Measurements from ENCODE around the gene PDCD10.
A peak's percentile ranks its signal among the peaks of the same experiment; 100 is the strongest.

The PDCD10 gene

DNA sequence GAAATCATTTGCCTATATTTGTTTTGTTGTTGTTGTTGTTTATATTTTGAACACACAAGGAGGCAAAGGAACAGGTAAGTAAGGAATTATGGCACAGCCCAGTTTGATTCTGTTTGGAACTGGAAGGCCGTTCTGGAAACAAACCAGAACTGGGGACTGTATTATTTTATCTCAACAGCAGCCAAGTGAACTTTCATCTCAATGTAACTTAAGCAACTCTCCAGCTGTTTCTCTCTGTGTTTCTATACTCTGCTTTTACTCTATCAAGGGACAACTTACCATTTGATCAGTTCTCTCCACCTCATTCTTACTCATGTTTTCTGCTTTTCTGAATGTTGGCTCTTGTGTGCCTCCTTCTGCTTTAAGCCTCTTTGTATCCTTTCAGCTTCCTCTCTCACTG, 65.0 kb downstream of the PDCD10 start:
- ATAC-seq (no peak), DNase-seq (no peak)
- Mint-ChIP-seq H3K27ac (no peak overlapping the region), H3K9me3 (peaks cover 4 to 8% of the 10 kb centered on the region in 2 donors), H3K4me3 (no peak overlapping the region), H3K27me3 (no peaks in the 10 kb centered on the region), H3K4me1 (no peaks in the 10 kb centered on the region)

DNA sequence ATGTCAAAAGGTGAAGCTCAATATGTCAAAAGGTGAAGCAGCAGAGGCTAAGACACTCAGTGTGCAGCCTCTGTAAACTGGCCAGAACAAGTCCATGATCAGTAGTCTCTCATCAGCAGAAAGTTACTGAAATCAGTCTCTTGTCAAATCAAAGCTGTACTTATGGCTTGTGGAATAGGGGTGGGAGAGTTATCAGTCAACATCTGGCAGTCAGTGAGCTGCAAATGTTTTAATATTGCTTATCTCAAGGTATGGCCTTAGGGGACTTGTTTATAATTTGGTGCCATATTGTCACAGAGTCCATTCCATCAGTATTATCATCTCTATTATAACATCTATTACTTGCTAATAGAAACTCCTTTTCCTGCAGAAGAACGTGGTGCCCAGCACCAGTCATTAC, 66.0 kb downstream of the PDCD10 start:
- Mint-ChIP-seq H3K4me1 (no peaks in the 10 kb centered on the region), H3K27me3 (no peaks in the 10 kb centered on the region), H3K9me3 (peaks cover 0 to 8% of the 10 kb centered on the region in 2 donors), H3K4me3 (no peak overlapping the region), H3K27ac (no peak overlapping the region)
- DNase-seq (no peak), ATAC-seq (no peak)

DNA sequence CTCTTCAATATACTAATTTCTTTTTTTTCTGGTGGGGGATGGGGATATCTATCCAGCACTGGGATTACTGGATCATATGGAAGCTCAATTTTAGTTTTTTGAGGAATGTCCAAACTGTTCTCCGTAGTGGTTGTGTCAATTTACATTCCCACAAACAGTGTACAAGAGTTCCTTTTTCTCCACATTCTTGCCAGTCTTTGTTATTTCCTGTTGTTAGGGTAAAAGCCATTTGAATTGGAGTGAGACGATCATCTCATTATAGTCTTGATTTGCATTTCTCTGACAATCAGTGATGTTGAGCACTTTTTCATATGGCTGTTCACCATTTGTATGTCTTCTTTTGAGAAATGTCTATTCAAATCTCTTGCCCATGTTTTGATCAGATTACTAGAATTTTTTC, 68.1 kb downstream of the PDCD10 start:
- Mint-ChIP-seq H3K9me3 (peaks cover 0 to 8% of the 10 kb centered on the region in 2 donors), H3K4me3 (no peak overlapping the region), H3K4me1 (no peaks in the 10 kb centered on the region), H3K27ac (no peak overlapping the region), H3K27me3 (no peaks in the 10 kb centered on the region)
- ATAC-seq: no peak
- DNase-seq: no peak

DNA sequence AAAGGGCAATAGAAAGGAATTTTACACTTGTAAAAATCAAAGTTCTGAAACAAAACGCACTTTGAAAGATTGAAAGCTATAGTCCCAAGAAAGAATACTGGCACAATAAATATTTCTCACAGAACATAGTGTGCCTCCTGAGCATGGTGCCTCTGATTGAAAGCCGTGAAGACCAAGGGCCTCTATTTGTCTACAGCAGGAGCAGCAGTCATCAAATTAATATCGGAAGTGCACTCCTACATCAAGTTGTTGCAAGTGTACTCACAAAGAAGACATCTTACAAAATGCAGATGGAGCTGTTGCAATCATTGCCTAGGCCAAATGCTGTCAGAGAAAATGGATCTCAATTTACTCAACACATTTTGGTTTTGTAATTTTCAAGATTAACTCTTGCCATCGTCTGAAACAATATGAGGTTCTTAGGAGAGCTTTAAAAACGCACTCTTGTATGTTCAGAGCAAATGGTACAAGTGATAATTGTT, 71.7 kb downstream of the PDCD10 start:
- H3K4me1 Mint-ChIP-seq: no peaks in the 10 kb centered on the region
- peaks cover 0 to 8% of the 10 kb centered on the region in 2 donors for H3K9me3 Mint-ChIP-seq
- DNase-seq: no peak
- H3K27me3 Mint-ChIP-seq: peaks cover 3% of the 10 kb centered on the region
- H3K4me3 Mint-ChIP-seq: no peak overlapping the region
- no peak for ATAC-seq
- H3K27ac Mint-ChIP-seq: no peak overlapping the region

DNA sequence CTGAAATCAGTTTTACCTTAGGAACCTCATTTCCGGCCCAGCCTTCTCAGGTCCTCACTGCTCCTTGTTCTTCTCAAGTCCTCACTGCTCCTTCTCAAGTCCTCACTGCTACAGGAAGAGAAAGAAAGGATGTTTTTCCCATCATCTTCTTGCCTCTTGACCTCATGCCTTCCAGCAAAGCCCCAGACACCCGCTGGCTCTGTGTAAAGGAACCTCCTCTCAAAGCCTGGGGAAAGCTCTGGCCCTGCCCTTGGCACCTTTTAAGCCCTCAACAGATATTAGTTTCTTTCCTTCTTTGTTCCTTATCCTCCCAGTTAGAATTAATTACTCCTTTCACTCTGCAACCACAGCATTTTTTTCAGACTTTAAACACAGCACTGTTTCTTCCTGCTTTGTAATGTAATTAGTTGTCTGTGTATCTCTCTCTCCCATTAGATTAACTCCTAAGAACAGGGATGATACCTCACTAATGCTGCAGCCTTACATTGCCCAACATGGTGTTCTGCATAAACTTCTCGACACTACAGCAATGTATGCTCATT, 76.9 kb downstream of the PDCD10 start:
- DNase-seq: no peak

DNA sequence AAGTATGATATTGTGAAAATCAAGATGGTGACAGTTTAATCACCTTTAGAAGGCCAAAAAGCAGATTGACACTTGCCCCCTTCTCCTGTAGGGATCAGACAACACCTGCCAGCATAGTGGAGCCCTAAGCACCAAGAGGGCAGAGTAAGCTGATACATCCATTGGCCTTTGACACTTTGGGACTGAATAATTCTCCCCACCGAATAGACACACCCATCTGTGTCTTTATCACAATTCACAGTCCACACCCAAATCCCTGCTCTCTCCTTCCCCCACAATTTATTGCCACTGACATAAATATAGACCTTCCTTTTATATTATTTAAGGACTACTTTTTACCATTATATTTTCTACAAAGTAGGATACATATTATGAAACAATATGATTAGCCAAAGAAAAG, 77.9 kb downstream of the PDCD10 start:
- Mint-ChIP-seq H3K4me1 (peaks cover 5% of the 10 kb centered on the region), H3K4me3 (no peak overlapping the region), H3K27ac (no peak overlapping the region), H3K9me3 (no peaks in the 10 kb centered on the region), H3K27me3 (peaks cover 10% of the 10 kb centered on the region)
- ATAC-seq: no peak
- DNase-seq: no peak

More for the DNA sequence above, 76.9 kb downstream of the PDCD10 start:
- Mint-ChIP-seq H3K4me3 (no peak overlapping the region), H3K9me3 (no peaks in the 10 kb centered on the region), H3K27ac (peak overlapping the region in 1 of 2 donors; percentile 12), H3K27me3 (peaks cover 10% of the 10 kb centered on the region), H3K4me1 (peaks cover 5% of the 10 kb centered on the region)
- no peak for ATAC-seq

DNA sequence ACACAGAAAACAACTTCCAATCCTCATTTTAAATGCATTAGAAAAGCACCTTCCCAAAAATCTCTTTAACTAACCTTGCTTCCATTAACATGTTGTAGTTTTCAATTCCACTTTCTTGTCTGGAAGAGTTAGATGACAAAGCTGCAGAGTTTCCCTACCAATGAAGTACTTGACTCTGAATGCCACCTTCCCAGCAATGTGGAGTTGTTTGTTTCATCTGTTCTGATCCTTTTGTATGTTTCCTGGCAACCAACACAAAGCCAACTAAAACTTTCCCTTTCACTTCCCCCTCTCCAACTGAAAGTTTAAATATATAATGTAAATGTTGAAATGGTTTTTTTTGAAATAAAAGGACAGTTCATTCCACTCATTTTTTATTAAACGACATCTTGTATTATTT, 80.9 kb downstream of the PDCD10 start, which contains the start of gene WDR49:
Gene WDR49 (minus strand): TSS at position 183 of the 400 bp plus-strand sequence. CDS start 517 bp downstream, outside the sequence.
- no peaks in the 10 kb centered on the region for H3K9me3 Mint-ChIP-seq
- ATAC-seq (no peak), DNase-seq (no peak)
- peaks cover 10% of the 10 kb centered on the region for H3K27me3 Mint-ChIP-seq
- peaks cover 14% of the 10 kb centered on the region for H3K4me1 Mint-ChIP-seq
- no peak within 1 kb of the TSS for H3K4me3 Mint-ChIP-seq
- H3K27ac Mint-ChIP-seq: peak within 1 kb of the TSS; percentile 61 to 70

DNA sequence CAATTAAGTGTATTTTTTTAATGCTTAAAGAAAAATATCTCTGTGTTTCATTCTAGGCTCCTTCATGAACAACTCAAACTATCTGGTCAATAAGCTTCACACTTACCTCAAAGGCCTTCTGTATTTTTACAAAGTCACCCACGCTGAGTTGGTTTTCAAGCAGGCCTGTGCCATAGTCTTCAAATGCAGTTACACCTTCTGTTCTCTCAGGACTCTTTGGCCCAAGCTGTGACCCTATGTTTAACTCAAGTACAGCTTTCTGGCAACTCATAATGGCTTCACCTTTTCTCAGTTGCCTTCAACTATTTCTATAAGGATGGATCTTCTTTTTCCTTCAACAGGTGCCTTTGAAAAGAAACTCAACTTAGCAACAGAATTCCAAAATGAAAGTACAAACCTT, 81.5 kb downstream of the PDCD10 start:
- no peak for DNase-seq
- Mint-ChIP-seq H3K27ac (no peak overlapping the region), H3K4me1 (peaks cover 14% of the 10 kb centered on the region), H3K9me3 (no peaks in the 10 kb centered on the region), H3K27me3 (peaks cover 9% of the 10 kb centered on the region), H3K4me3 (no peak overlapping the region)
- ATAC-seq: no peak

DNA sequence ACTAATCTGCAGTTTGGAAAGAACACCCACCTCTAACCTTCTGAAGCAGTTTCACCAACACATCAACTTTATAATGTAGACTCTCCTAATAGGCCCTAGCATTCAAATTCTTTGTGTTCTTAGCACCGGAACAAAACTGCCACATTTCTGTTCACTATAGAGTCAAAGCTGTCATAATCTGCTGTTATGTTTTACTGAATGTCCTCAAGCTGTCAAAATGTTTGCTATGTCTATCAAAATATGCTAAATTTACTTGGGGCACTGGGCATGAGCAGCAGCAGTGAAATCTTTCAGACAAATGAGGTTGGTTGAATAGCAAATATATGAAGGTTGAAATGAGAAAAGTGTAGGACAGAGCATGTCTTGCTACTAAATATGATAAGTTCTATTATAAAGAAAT, 82.9 kb downstream of the PDCD10 start:
- peaks cover 14% of the 10 kb centered on the region for H3K4me1 Mint-ChIP-seq
- H3K4me3 Mint-ChIP-seq: no peak overlapping the region
- no peaks in the 10 kb centered on the region for H3K27me3 Mint-ChIP-seq
- no peaks in the 10 kb centered on the region for H3K9me3 Mint-ChIP-seq
- no peak overlapping the region for H3K27ac Mint-ChIP-seq
- no peak for DNase-seq
- no peak for ATAC-seq

DNA sequence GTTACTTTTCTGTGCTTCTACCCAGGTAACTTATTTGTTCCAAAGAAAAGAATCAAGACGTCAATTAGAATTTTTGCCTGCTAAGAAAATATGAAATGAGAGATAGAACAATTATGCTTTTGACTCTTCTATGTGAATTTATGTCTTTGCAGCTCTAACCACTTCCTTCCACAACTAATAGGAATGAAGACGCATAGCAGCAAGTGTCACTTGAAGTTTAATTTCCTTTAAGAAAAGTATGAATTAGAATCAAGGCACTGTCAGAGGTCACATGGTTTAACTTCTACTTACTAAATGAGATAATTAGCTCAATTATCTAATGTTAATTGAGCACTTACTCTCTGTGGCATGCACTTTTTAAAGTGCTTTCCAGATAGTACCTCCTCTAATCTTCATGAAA, 84.2 kb downstream of the PDCD10 start:
- ATAC-seq (no peak), DNase-seq (no peak)
- H3K4me1 Mint-ChIP-seq: peaks cover 14% of the 10 kb centered on the region
- peaks cover 8% of the 10 kb centered on the region in 2 donors for H3K9me3 Mint-ChIP-seq
- H3K4me3 Mint-ChIP-seq: no peak overlapping the region
- H3K27me3 Mint-ChIP-seq: no peaks in the 10 kb centered on the region
- H3K27ac Mint-ChIP-seq: no peak overlapping the region

DNA sequence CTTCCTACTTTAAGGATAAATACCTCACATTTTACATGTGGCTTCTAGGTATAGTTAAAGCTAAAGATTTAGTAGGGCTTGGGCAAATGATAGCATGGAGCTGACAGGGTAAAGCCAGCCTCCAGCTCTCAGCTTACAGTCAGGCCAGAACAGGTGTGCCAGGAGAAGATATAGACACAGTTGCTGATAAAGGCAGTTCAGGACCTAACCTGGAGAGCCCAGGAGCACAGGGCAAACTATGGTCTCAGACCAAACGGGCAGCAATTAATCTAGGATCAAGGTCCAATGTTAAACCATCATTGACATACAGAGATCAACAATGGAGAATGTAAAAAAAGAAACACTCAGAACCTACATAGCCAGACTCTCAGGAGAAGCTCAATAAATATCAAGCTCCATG, 84.9 kb downstream of the PDCD10 start:
- Mint-ChIP-seq H3K27me3 (no peaks in the 10 kb centered on the region), H3K4me3 (no peak overlapping the region), H3K27ac (no peak overlapping the region), H3K9me3 (peaks cover 9 to 11% of the 10 kb centered on the region in 2 donors), H3K4me1 (peaks cover 14% of the 10 kb centered on the region)
- ATAC-seq: no peak
- no peak for DNase-seq

DNA sequence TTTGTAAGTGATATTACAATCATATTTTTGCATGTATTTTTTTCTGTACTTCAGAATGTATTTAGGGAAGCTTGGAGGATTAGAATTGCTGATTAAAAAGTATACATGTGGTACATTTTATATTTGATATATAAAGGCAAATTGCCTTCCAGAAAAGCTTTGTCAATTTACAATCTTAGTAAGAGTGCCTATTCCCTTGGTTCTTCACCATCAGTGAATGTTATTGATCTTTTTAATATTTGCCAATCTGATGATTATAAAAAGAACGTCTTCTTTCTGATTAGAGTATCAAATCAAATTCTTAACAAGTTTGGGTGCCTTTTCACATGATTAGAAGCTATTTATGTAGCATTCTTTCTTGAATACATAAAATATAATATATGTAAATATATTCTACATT, 90.1 kb downstream of the PDCD10 start:
- no peak overlapping the region for H3K4me3 Mint-ChIP-seq
- H3K27me3 Mint-ChIP-seq: peaks cover 8% of the 10 kb centered on the region
- peaks cover 9 to 11% of the 10 kb centered on the region in 2 donors for H3K9me3 Mint-ChIP-seq
- no peak for ATAC-seq
- H3K27ac Mint-ChIP-seq: no peak overlapping the region
- H3K4me1 Mint-ChIP-seq: no peaks in the 10 kb centered on the region
- no peak for DNase-seq

Measured in stimulated activated naive CD8-positive, alpha-beta T cell treated with anti-CD3 and anti-CD28 coated beads, Interleukin-15, amount 100 ng/mL, for 72 hours (primary cell).